K562 (cell line): ENCODE results near the gene BRPF1. TPM values are rescaled to one million over a fixed set of nuclear protein-coding genes. Genes with fewer than 3 reads are reported as not detected.

Source experiments
- ELF2 ChIP-seq: fragments of 250-450 bp; sonication (Bioruptor Pico); IDR thresholded peaks from 2 replicates; pipeline ENCODE4 v1.5.0; 2021; ENCODE audit warnings: mild to moderate bottlenecking
- FUS ChIP-seq: fragments of 200-400 bp; formaldehyde crosslinking; optimal IDR thresholded peaks from 2 replicates; pipeline ENCODE3; 2017; ENCODE audit warnings: low read depth, low read length
- HMGXB4 ChIP-seq: sonication (generic); formaldehyde crosslinking; IDR thresholded peaks from 2 replicates; pipeline ENCODE4 v1.8.1; 2023; ENCODE audit warnings: mild to moderate bottlenecking, missing genetic modification reagents
- HNRNPL ChIP-seq: fragments of 200-400 bp; formaldehyde crosslinking; IDR thresholded peaks from 2 replicates; pipeline ENCODE4 v1.6.1; 2017; ENCODE audit warnings: low read depth, mild to moderate bottlenecking, low read length
- ILK ChIP-seq: fragments of 450-650 bp; IDR thresholded peaks from 2 replicates; pipeline ENCODE4 v1.6.1; 2016; ENCODE audit warnings: missing genetic modification characterization, low read depth, mild to moderate bottlenecking, missing compliant biosample characterization, moderate library complexity, borderline replicate concordance
- MAFF ChIP-seq: IDR thresholded peaks from 2 replicates; pipeline ENCODE4 v1.6.1; 2012; ENCODE audit warnings: low read length, improper control_type of control experiment
- MYC ChIP-seq, 2 experiments: fragments of 250-450 bp in 1 of 2; sonication (Bioruptor Pico) in 1 of 2; IDR thresholded peaks; 2 replicates each; pipeline versions ENCODE4 v1.5.1 to v1.6.1; 2012 to 2021; ENCODE audit warnings: low read depth in 2 of 2, borderline replicate concordance in 1 of 2, improper control_type of control experiment in 1 of 2, low read length in 1 of 2, mild to moderate bottlenecking in 1 of 2, moderate library complexity in 1 of 2
- SMAD2 ChIP-seq: fragments of 150-350 bp; IDR thresholded peaks from 2 replicates; pipeline ENCODE4 v1.6.1; 2014; ENCODE audit warnings: low read depth, mild to moderate bottlenecking, low read length
- ZNF57 ChIP-seq: fragments of 450-650 bp; formaldehyde crosslinking; IDR thresholded peaks from 2 replicates; pipeline ENCODE4 v1.4.0; 2020; ENCODE audit warnings: mild to moderate bottlenecking, moderate library complexity
- polyA plus RNA-seq, 8 experiments: library from polyadenylated mRNA; depleted of rRNA in 4 of 8; stranded (reverse) in 5 of 8; unstranded in 3 of 8; fragments of >200 nt; fragmentation: Nextera tagmentation in 2 of 8; fragmentation: Illumina TruSeq in 1 of 8; extraction: Ambion mirVana in 2 of 8; extraction: Trizol in 1 of 8; gene quantifications; 2 replicates each; pipeline versions ENCODE4 v1.2.1 to v1.2.3, GENCODE V29; 2011 to 2014; ENCODE audit warnings: inconsistent platforms in 1 of 8, missing spikeins in 1 of 8
- total RNA-seq, 7 experiments: library from RNA; depleted of rRNA in 6 of 7; stranded (reverse); fragments of >200 nt in 6 of 7; fragmentation: Illumina TruSeq in 2 of 7; extraction: Trizol in 2 of 7; gene quantifications; 2 replicates each; pipeline versions ENCODE4 v1.2.1 to v1.2.3, GENCODE V29; 2011 to 2021; ENCODE audit warnings: low replicate concordance in 1 of 7
- TF ChIP-seq, protein P1 (sequence below): fragments of 150-350 bp; IDR thresholded peaks from 2 replicates; pipeline ENCODE4 v1.6.1; 2014; ENCODE audit warnings: low read depth, mild to moderate bottlenecking, low read length, borderline replicate concordance
- TF ChIP-seq, protein P2 (sequence below): fragments of 150-350 bp; conservative IDR thresholded peaks from 2 replicates; pipeline ENCODE4 v1.6.1; 2014; ENCODE audit warnings: low read length
- TF ChIP-seq, protein P3 (sequence below): sonication (generic); formaldehyde crosslinking; IDR thresholded peaks from 2 replicates; pipeline ENCODE4 v1.8.0; 2022; ENCODE audit warnings: mild to moderate bottlenecking, missing genetic modification reagents

BRPF1 gene
- total and polyA plus RNA-seq, 9 of the 15 experiments (the other 6 are each of a cell fraction or from before 2014, with no cell fraction given), result 1.1 to 40.2 (median 23.5) TPM

- TF ChIP-seq MYC (IDR thresholded peaks at IDR 0.05; ENCODE audit: low read depth, low read length), result 0 out of 2 replicates have a peak, but pooled peaks have one; percentile 6
- 0 out of 2 replicates have a peak, but pooled peaks have one; percentile 27 for TF ChIP-seq MYC (CRISPR knock-in tag; IDR thresholded peaks at IDR 0.05; ENCODE audit: borderline replicate concordance, low read depth)
- 0 out of 2 replicates have a peak, but pooled peaks have one; percentile 2 for TF ChIP-seq ELF2
- TF ChIP-seq, protein P1, sequence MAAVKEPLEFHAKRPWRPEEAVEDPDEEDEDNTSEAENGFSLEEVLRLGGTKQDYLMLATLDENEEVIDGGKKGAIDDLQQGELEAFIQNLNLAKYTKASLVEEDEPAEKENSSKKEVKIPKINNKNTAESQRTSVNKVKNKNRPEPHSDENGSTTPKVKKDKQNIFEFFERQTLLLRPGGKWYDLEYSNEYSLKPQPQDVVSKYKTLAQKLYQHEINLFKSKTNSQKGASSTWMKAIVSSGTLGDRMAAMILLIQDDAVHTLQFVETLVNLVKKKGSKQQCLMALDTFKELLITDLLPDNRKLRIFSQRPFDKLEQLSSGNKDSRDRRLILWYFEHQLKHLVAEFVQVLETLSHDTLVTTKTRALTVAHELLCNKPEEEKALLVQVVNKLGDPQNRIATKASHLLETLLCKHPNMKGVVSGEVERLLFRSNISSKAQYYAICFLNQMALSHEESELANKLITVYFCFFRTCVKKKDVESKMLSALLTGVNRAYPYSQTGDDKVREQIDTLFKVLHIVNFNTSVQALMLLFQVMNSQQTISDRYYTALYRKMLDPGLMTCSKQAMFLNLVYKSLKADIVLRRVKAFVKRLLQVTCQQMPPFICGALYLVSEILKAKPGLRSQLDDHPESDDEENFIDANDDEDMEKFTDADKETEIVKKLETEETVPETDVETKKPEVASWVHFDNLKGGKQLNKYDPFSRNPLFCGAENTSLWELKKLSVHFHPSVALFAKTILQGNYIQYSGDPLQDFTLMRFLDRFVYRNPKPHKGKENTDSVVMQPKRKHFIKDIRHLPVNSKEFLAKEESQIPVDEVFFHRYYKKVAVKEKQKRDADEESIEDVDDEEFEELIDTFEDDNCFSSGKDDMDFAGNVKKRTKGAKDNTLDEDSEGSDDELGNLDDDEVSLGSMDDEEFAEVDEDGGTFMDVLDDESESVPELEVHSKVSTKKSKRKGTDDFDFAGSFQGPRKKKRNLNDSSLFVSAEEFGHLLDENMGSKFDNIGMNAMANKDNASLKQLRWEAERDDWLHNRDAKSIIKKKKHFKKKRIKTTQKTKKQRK, result 0 out of 2 replicates have a peak, but pooled peaks have one; percentile 15
- TF ChIP-seq MAFF, result peak; percentile 1; the same call in 1 of the 2 replicates
- TF ChIP-seq ZNF57 (CRISPR knock-in tag), result no peak
- TF ChIP-seq SMAD2, result 0 out of 2 replicates have a peak, but pooled peaks have one; percentile 68
- no peak for TF ChIP-seq ILK (tag)
- TF ChIP-seq, protein P2, sequence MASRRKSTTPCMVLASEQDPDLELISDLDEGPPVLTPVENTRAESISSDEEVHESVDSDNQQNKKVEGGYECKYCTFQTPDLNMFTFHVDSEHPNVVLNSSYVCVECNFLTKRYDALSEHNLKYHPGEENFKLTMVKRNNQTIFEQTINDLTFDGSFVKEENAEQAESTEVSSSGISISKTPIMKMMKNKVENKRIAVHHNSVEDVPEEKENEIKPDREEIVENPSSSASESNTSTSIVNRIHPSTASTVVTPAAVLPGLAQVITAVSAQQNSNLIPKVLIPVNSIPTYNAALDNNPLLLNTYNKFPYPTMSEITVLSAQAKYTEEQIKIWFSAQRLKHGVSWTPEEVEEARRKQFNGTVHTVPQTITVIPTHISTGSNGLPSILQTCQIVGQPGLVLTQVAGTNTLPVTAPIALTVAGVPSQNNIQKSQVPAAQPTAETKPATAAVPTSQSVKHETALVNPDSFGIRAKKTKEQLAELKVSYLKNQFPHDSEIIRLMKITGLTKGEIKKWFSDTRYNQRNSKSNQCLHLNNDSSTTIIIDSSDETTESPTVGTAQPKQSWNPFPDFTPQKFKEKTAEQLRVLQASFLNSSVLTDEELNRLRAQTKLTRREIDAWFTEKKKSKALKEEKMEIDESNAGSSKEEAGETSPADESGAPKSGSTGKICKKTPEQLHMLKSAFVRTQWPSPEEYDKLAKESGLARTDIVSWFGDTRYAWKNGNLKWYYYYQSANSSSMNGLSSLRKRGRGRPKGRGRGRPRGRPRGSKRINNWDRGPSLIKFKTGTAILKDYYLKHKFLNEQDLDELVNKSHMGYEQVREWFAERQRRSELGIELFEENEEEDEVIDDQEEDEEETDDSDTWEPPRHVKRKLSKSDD, result no peak
- TF ChIP-seq, protein P3, sequence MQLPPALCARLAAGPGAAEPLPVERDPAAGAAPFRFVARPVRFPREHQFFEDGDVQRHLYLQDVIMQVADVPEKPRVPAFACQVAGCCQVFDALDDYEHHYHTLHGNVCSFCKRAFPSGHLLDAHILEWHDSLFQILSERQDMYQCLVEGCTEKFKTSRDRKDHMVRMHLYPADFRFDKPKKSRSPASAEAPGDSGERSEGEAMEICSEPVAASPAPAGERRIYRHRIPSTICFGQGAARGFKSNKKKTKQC, result peak; percentile 55; the same call in 1 of the 2 replicates
- peak; percentile 81 for TF ChIP-seq HMGXB4 (CRISPR knock-in tag)
- no peak for TF ChIP-seq FUS
- 0 out of 2 replicates have a peak, but pooled peaks have one; percentile 39 for TF ChIP-seq HNRNPL
These were observed 61.7 kb downstream of the BRPF1 start (continued) for GRCh38 chr3:9793161-9793781.
